Mesenchymal stem cell (in vitro differentiated cells and primary cell): ENCODE results near the gene CNN3.

Experiments
- DNase-seq: peaks from one replicate; pipeline ENCODE4 v3.0.0-alpha.2; 2013
- H2AFZ ChIP-seq: one replicate; pipeline ENCODE4 v1.6.1; 2013; ENCODE audit warnings: low read depth, mild to moderate bottlenecking, control low read depth, inconsistent platforms, low read length, moderate library complexity
- H2AK5ac ChIP-seq: 2 replicates; pipeline ENCODE4 v1.6.1; 2013; ENCODE audit warnings: low read length, moderate library complexity, mild to moderate bottlenecking, inconsistent platforms; ENCODE audit not compliant: severe bottlenecking
- H2BK120ac ChIP-seq: one replicate; pipeline ENCODE4 v1.6.1; 2013; ENCODE audit warnings: low read depth, mild to moderate bottlenecking, inconsistent platforms, low read length, moderate library complexity
- H2BK12ac ChIP-seq, 2 experiments: one replicate each; pipeline ENCODE4 v1.6.1; 2013; ENCODE audit warnings: inconsistent platforms in 2 of 2, low read length in 2 of 2, mild to moderate bottlenecking in 2 of 2, moderate library complexity in 2 of 2, control low read depth in 1 of 2
- H2BK15ac ChIP-seq: one replicate; pipeline ENCODE4 v1.6.1; 2013; ENCODE audit warnings: mild to moderate bottlenecking, low read depth, inconsistent platforms; ENCODE audit not compliant: poor library complexity, severe bottlenecking
- H2BK5ac ChIP-seq: 2 replicates; pipeline ENCODE4 v1.6.1; 2013; ENCODE audit warnings: low read depth, mild to moderate bottlenecking, low read length, control low read depth, inconsistent platforms; ENCODE audit not compliant: poor library complexity, severe bottlenecking
- H3K14ac ChIP-seq, 2 experiments: one replicate each; pipeline ENCODE4 v1.6.1; 2013; ENCODE audit warnings: inconsistent platforms in 2 of 2, low read length in 2 of 2, control low read depth in 1 of 2, mild to moderate bottlenecking in 1 of 2, moderate library complexity in 1 of 2
- H3K18ac ChIP-seq, 2 experiments: one replicate each; pipeline ENCODE4 v1.6.1; 2013; ENCODE audit warnings: inconsistent platforms in 2 of 2, low read length in 2 of 2, control low read depth in 1 of 2, low read depth in 1 of 2, mild to moderate bottlenecking in 1 of 2
- H3K23ac ChIP-seq, 2 experiments: one replicate each; pipeline ENCODE4 v1.6.1; 2013; ENCODE audit warnings: inconsistent platforms in 2 of 2, low read length in 2 of 2, mild to moderate bottlenecking in 2 of 2, moderate library complexity in 2 of 2, control low read depth in 1 of 2
- H3K27ac ChIP-seq: 2 replicates; pipeline ENCODE4 v1.5.1; 2013; ENCODE audit warnings: mild to moderate bottlenecking, moderate library complexity, low read length, control low read depth, inconsistent platforms; ENCODE audit not compliant: poor library complexity, severe bottlenecking
- H3K27me3 ChIP-seq, 2 experiments: 2 replicates each; pipeline versions ENCODE4 v1.6.1 to v1.7.0; 2013; ENCODE audit warnings: low read length in 2 of 2, mild to moderate bottlenecking in 2 of 2, moderate library complexity in 2 of 2, control low read depth in 1 of 2, inconsistent platforms in 1 of 2; ENCODE audit not compliant: control insufficient read depth in 1 of 2, insufficient read depth in 1 of 2
- H3K36me3 ChIP-seq, 2 experiments: 2 replicates each; pipeline versions ENCODE4 v1.6.1 to v1.7.0; 2013; ENCODE audit warnings: low read length in 2 of 2, control low read depth in 1 of 2, inconsistent platforms in 1 of 2, low read depth in 1 of 2, mild to moderate bottlenecking in 1 of 2; ENCODE audit not compliant: insufficient read depth in 2 of 2, control insufficient read depth in 1 of 2
- H3K4ac ChIP-seq, 2 experiments: one replicate each; pipeline ENCODE4 v1.6.1; 2013; ENCODE audit warnings: inconsistent platforms in 2 of 2, low read length in 2 of 2, mild to moderate bottlenecking in 2 of 2, moderate library complexity in 2 of 2, control low read depth in 1 of 2, low read depth in 1 of 2
- H3K4me1 ChIP-seq: 2 replicates; pipeline ENCODE4 v1.6.1; 2013; ENCODE audit warnings: low read depth, low read length, control low read depth; ENCODE audit not compliant: control insufficient read depth, insufficient read depth
- H3K4me2 ChIP-seq: 2 replicates; pipeline ENCODE4 v1.6.1; 2013; ENCODE audit warnings: low read length, mild to moderate bottlenecking, inconsistent platforms; ENCODE audit not compliant: poor library complexity, severe bottlenecking
- H3K4me3 ChIP-seq, 2 experiments: 2 replicates each; pipeline versions ENCODE4 v1.5.1 to v1.7.0; 2013; ENCODE audit warnings: low read length in 2 of 2, mild to moderate bottlenecking in 2 of 2, control low read depth in 1 of 2, low read depth in 1 of 2; ENCODE audit not compliant: insufficient read depth in 1 of 2
- H3K79me1 ChIP-seq: replicated peaks from 2 replicates; pipeline ENCODE4 v1.6.1; 2013; ENCODE audit warnings: mild to moderate bottlenecking, control low read depth, low read length, inconsistent platforms; ENCODE audit not compliant: poor library complexity, severe bottlenecking
- H3K9ac ChIP-seq: 2 replicates; pipeline ENCODE4 v1.7.0; 2013; ENCODE audit warnings: mild to moderate bottlenecking, low read length, moderate library complexity
- H3K9me3 ChIP-seq: 2 replicates; pipeline ENCODE4 v1.7.0; 2013; ENCODE audit warnings: mild to moderate bottlenecking, low read length; ENCODE audit not compliant: control insufficient read depth
- H4K8ac ChIP-seq: one replicate; pipeline ENCODE4 v1.6.1; 2013; ENCODE audit warnings: inconsistent platforms, mild to moderate bottlenecking, low read length, moderate library complexity
- H4K91ac ChIP-seq: one replicate; pipeline ENCODE4 v1.6.1; 2013; ENCODE audit warnings: mild to moderate bottlenecking, low read length, inconsistent platforms
- whole genome bisulfite sequencing: methylation state at CpG from one replicate; pipeline ENCODE4 v1.1.7; 2013; ENCODE audit warnings: mixed read lengths; 5-methylcytosine and 5-hydroxymethylcytosine counted together

CNN3 gene

GRCh38 chr1:94958081-94958480 is 31.2 kb upstream of the CNN3 start:
- Histone ChIP-seq H3K36me3 (no peaks in the 10 kb centered on the region), H3K4ac (no peak overlapping the region)

GRCh38 chr1:94955767-94956632 is 29.1 kb upstream of the CNN3 start:
- no peak overlapping the region for H2AK5ac ChIP-seq
- 86% methylated on average over 5 of the region's 6 CpGs for WGBS

More at GRCh38 chr1:94958081-94958480, 31.2 kb upstream of the CNN3 start:
- Histone ChIP-seq H3K9ac (no peak overlapping the region), H3K4me3 (no peak overlapping the region), H3K9me3 (no peaks in the 10 kb centered on the region), H3K14ac (no peak overlapping the region), H4K8ac (no peak overlapping the region), H3K27ac (no peak overlapping the region), H2BK15ac (no peak overlapping the region), H3K23ac (no peak overlapping the region), H3K18ac (no peak overlapping the region), H3K27me3 (no peaks in the 10 kb centered on the region), H2AFZ (no peak overlapping the region), H3K4me1 (no peaks in the 10 kb centered on the region), H2BK120ac (no peak overlapping the region), H4K91ac (no peak overlapping the region), H3K4me2 (no peak overlapping the region), H3K79me1 (no peaks in the 10 kb centered on the region), H2AK5ac (no peak overlapping the region), H2BK12ac (no peak overlapping the region), H2BK5ac (no peak overlapping the region)
- DNase-seq = no peak
- 100% methylated on average over 1 of the region's 1 CpG for WGBS

GRCh38 chr1:94954263-94955220 is 27.6 kb upstream of the CNN3 start:
- no peaks in the 10 kb centered on the region for H3K27me3 ChIP-seq
- no peak overlapping the region for H4K91ac ChIP-seq
- peak overlapping the region; percentile 24 to 65 for H3K4ac ChIP-seq
- H3K14ac ChIP-seq = no peak overlapping the region
- no peaks in the 10 kb centered on the region for H3K9me3 ChIP-seq
- no peaks in the 10 kb centered on the region for H3K36me3 ChIP-seq
- no peak overlapping the region for H2BK120ac ChIP-seq
- peak overlapping the region; percentile 51 to 59 for H2BK12ac ChIP-seq
- no peak overlapping the region for H2BK15ac ChIP-seq
- H2AK5ac ChIP-seq = peak overlapping the region; percentile 50
- no peak overlapping the region for H2BK5ac ChIP-seq
- H4K8ac ChIP-seq = peak overlapping the region; percentile 80
- no peaks in the 10 kb centered on the region for H3K4me1 ChIP-seq
- peak overlapping the region; percentile 67 to 75 for H3K18ac ChIP-seq
- H2AFZ ChIP-seq = no peak overlapping the region
- H3K9ac ChIP-seq = no peak overlapping the region
- peak overlapping the region; percentile 29 for H3K27ac ChIP-seq
- H3K79me1 ChIP-seq = no peaks in the 10 kb centered on the region
- H3K23ac ChIP-seq = no peak overlapping the region
- no peak overlapping the region for H3K4me2 ChIP-seq
- DNase-seq = peak; percentile 54
- WGBS = 47% methylated on average over 9 of the region's 9 CpGs
- no peak overlapping the region for H3K4me3 ChIP-seq

More at GRCh38 chr1:94955767-94956632, 29.1 kb upstream of the CNN3 start:
- Histone ChIP-seq H4K91ac (peak overlapping the region; percentile 78), H3K23ac (no peak overlapping the region), H2BK15ac (peak overlapping the region; percentile 60), H2BK5ac (no peak overlapping the region), H3K4me3 (no peak overlapping the region), H3K27ac (no peak overlapping the region), H3K9me3 (no peaks in the 10 kb centered on the region), H3K4me2 (no peak overlapping the region), H3K79me1 (no peaks in the 10 kb centered on the region), H3K4me1 (no peaks in the 10 kb centered on the region), H3K14ac (no peak overlapping the region), H2BK12ac (peak overlapping the region in 1 of 2 experiments; percentile 69), H3K4ac (peak overlapping the region in 1 of 2 experiments; percentile 73), H2BK120ac (peak overlapping the region; percentile 59), H3K27me3 (no peaks in the 10 kb centered on the region), H3K36me3 (no peaks in the 10 kb centered on the region), H4K8ac (peak overlapping the region; percentile 85), H3K9ac (peak overlapping the region; percentile 9), H2AFZ (no peak overlapping the region), H3K18ac (peak overlapping the region in 1 of 2 experiments; percentile 89)
- peak; percentile 41 for DNase-seq

- H2BK12ac ChIP-seq = no peak overlapping the region
- H3K9ac ChIP-seq = no peak overlapping the region
- H2BK5ac ChIP-seq = no peak overlapping the region
- H3K79me1 ChIP-seq = no peaks in the 10 kb centered on the region
- H3K27ac ChIP-seq = no peak overlapping the region
- H2AFZ ChIP-seq = no peak overlapping the region
- no peak overlapping the region for H3K14ac ChIP-seq
- 29% methylated on average over 6 of the region's 6 CpGs for WGBS
- H3K4me1 ChIP-seq = no peaks in the 10 kb centered on the region
- no peak overlapping the region for H4K91ac ChIP-seq
- H3K18ac ChIP-seq = peak overlapping the region in 1 of 2 experiments; percentile 41
- H4K8ac ChIP-seq = no peak overlapping the region
- no peak overlapping the region for H3K4me3 ChIP-seq
- no peak overlapping the region for H3K23ac ChIP-seq
- H2BK15ac ChIP-seq = no peak overlapping the region
- no peaks in the 10 kb centered on the region for H3K36me3 ChIP-seq
- DNase-seq = peak; percentile 82
- H2AK5ac ChIP-seq = no peak overlapping the region
- no peaks in the 10 kb centered on the region for H3K27me3 ChIP-seq
- H3K4ac ChIP-seq = no peak overlapping the region
- no peaks in the 10 kb centered on the region for H3K9me3 ChIP-seq
- H3K4me2 ChIP-seq = no peak overlapping the region
- no peak overlapping the region for H2BK120ac ChIP-seq
Measured at GRCh38 chr1:94953746-94954145, 26.8 kb upstream of the CNN3 start.
